GM23338 (cell line): ENCODE measurements around the gene MCM3AP. TPM values are rescaled to one million over a fixed set of nuclear protein-coding genes. Genes with fewer than 3 reads are reported as not detected.

Experiments
- ATAC-seq: fragments of 200-7000 bp; cut with Tn5 transposase; 3 replicates; pipeline ENCODE4 v1.9.1; 2020
- DNase-seq: peaks from one replicate; pipeline ENCODE4 v3.0.0-alpha.2; 2015; ENCODE audit warnings: low spot score
- H2AFZ ChIP-seq: fragments of 200-600 bp; sonication (generic); 2 replicates; pipeline ENCODE4 v1.8.0; 2016; ENCODE audit warnings: antibody characterized with exemption, mild to moderate bottlenecking, moderate library complexity
- H3F3A ChIP-seq: fragments of 200-600 bp; sonication (generic); replicated peaks from 2 replicates; pipeline ENCODE4 v1.8.0; 2017; ENCODE audit warnings: antibody characterized with exemption, mixed run types, low read depth
- H3K27ac ChIP-seq: fragments of 200-600 bp; sonication (generic); 2 replicates; pipeline ENCODE4 v1.6.1; 2016; ENCODE audit warnings: low read depth
- H3K27me3 ChIP-seq: fragments of 200-600 bp; sonication (generic); 2 replicates; pipeline ENCODE4 v1.8.0; 2016; ENCODE audit warnings: mild to moderate bottlenecking, mixed run types, moderate library complexity; ENCODE audit not compliant: insufficient read depth
- H3K36me3 ChIP-seq: fragments of 200-600 bp; sonication (generic); 2 replicates; pipeline ENCODE4 v1.8.0; 2016; ENCODE audit warnings: mild to moderate bottlenecking; ENCODE audit not compliant: insufficient read depth
- H3K4me1 ChIP-seq: fragments of 200-600 bp; sonication (generic); 2 replicates; pipeline ENCODE4 v1.8.0; 2016; ENCODE audit warnings: mild to moderate bottlenecking, moderate library complexity; ENCODE audit not compliant: insufficient read depth
- H3K4me2 ChIP-seq: fragments of 200-600 bp; sonication (generic); 2 replicates; pipeline ENCODE4 v1.7.1; 2017; ENCODE audit warnings: mixed run types
- H3K4me3 ChIP-seq: fragments of 200-600 bp; sonication (generic); 2 replicates; pipeline ENCODE4 v1.6.1; 2016; ENCODE audit warnings: mixed run types
- H3K79me2 ChIP-seq: fragments of 200-600 bp; sonication (generic); replicated peaks from 2 replicates; pipeline ENCODE4 v1.8.0; 2017; ENCODE audit warnings: mild to moderate bottlenecking; ENCODE audit not compliant: insufficient read depth
- H3K9me2 ChIP-seq: fragments of 200-600 bp; sonication (generic); 2 replicates; pipeline ENCODE4 v1.8.0; 2017; ENCODE audit not compliant: insufficient read depth
- H4K20me1 ChIP-seq: fragments of 200-600 bp; sonication (generic); replicated peaks from 2 replicates; pipeline ENCODE4 v1.8.0; 2017; ENCODE audit warnings: mild to moderate bottlenecking; ENCODE audit not compliant: insufficient read depth
- H3K27ac Mint-ChIP-seq: 2 replicates; pipeline ENCODE4 v1.8.0; 2020; ENCODE audit warnings: inconsistent platforms, mild to moderate bottlenecking, moderate library complexity, mixed read lengths
- H3K27me3 Mint-ChIP-seq: 3 replicates; pipeline ENCODE4 v1.8.0; 2022; ENCODE audit warnings: low read depth, mild to moderate bottlenecking, moderate library complexity, mixed read lengths, inconsistent platforms; ENCODE audit not compliant: insufficient read depth, poor library complexity
- H3K36me3 Mint-ChIP-seq: 3 replicates; pipeline ENCODE4 v1.8.0; 2021; ENCODE audit warnings: low read depth, mild to moderate bottlenecking, inconsistent platforms, moderate library complexity, mixed read lengths
- H3K4me1 Mint-ChIP-seq: 3 replicates; pipeline ENCODE4 v1.8.0; 2020; ENCODE audit warnings: mild to moderate bottlenecking, inconsistent platforms, mixed read lengths
- H3K4me3 Mint-ChIP-seq: 3 replicates; pipeline ENCODE4 v1.8.0; 2021; ENCODE audit warnings: moderate library complexity, mild to moderate bottlenecking, inconsistent platforms, mixed read lengths
- H3K9me3 Mint-ChIP-seq: 3 replicates; pipeline ENCODE4 v1.8.0; 2020; ENCODE audit warnings: moderate library complexity, mild to moderate bottlenecking, inconsistent platforms, mixed read lengths
- CREB1 ChIP-seq: fragments of 250-450 bp; sonication (Bioruptor Pico); IDR thresholded peaks from 2 replicates; pipeline ENCODE4 v1.5.0; 2020; ENCODE audit warnings: low read depth, mild to moderate bottlenecking, moderate library complexity
- CTCF ChIP-seq, 2 experiments: fragments of 200-600 bp in 1 of 2; sonication (generic) in 1 of 2; conservative IDR thresholded peaks; 2 replicates each; pipeline versions ENCODE4 v1.5.1 to v1.6.1; 2016 to 2017; ENCODE audit warnings: antibody characterized with exemption in 2 of 2, low read depth in 2 of 2, mild to moderate bottlenecking in 2 of 2, moderate library complexity in 1 of 2
- ETS1 ChIP-seq: IDR thresholded peaks from 2 replicates; pipeline ENCODE4 v1.6.1; 2016; ENCODE audit warnings: antibody characterized with exemption
- EZH2 ChIP-seq: fragments of 200-600 bp; sonication (generic); IDR thresholded peaks from one replicate; pipeline ENCODE4 v1.8.0; 2017; ENCODE audit warnings: antibody characterized with exemption, mild to moderate bottlenecking, low read depth; ENCODE audit not compliant: unreplicated experiment
- EZH2phosphoT487 ChIP-seq: fragments of 200-600 bp; sonication (generic); IDR thresholded peaks from one replicate; pipeline ENCODE4 v1.8.1; 2018; ENCODE audit warnings: antibody characterized with exemption; ENCODE audit not compliant: unreplicated experiment
- JUNB ChIP-seq: IDR thresholded peaks from one replicate; pipeline ENCODE4 v1.6.1; 2016; ENCODE audit warnings: antibody characterized with exemption; ENCODE audit not compliant: unreplicated experiment
- NANOG ChIP-seq: IDR thresholded peaks from 2 replicates; pipeline ENCODE4 v1.6.1; 2016; ENCODE audit warnings: antibody characterized with exemption, borderline replicate concordance
- POLR2AphosphoS5 ChIP-seq: IDR thresholded peaks from 2 replicates; pipeline ENCODE4 v1.6.1; 2016; ENCODE audit warnings: antibody characterized with exemption, low read depth
- REST ChIP-seq: IDR thresholded peaks from one replicate; pipeline ENCODE4 v1.6.1; 2018; ENCODE audit warnings: antibody characterized with exemption; ENCODE audit not compliant: unreplicated experiment
- STAT1 ChIP-seq: IDR thresholded peaks from one replicate; pipeline ENCODE4 v1.6.1; 2016; ENCODE audit warnings: antibody characterized with exemption; ENCODE audit not compliant: unreplicated experiment
- ZNF114 ChIP-seq: fragments of 250-450 bp; sonication (Bioruptor Pico); IDR thresholded peaks from 2 replicates; pipeline ENCODE4 v1.5.0; 2020; ENCODE audit warnings: mild to moderate bottlenecking, moderate library complexity
- ZNF331 ChIP-seq: fragments of 250-450 bp; sonication (Bioruptor Pico); IDR thresholded peaks from 2 replicates; pipeline ENCODE4 v1.5.0; 2020; ENCODE audit warnings: low read depth, mild to moderate bottlenecking, moderate library complexity
- ZNF462 ChIP-seq: fragments of 250-450 bp; sonication (Bioruptor Pico); IDR thresholded peaks from 2 replicates; pipeline ENCODE4 v1.5.0; 2020; ENCODE audit warnings: mild to moderate bottlenecking, moderate library complexity
- polyA plus RNA-seq: library from polyadenylated mRNA; unstranded; fragments of >200 nt; fragmentation: Nextera tagmentation; extraction: Ambion mirVana; gene quantifications from 2 replicates; pipeline ENCODE4 v1.2.1, GENCODE V29; 2016
- total RNA-seq: library from RNA; depleted of rRNA; stranded (reverse); fragments of >200 nt; shearing (Covaris generic); gene quantifications from 2 replicates; pipeline ENCODE4 v1.2.3, GENCODE V29; 2014

Gene MCM3AP
- total and polyA plus RNA-seq, 2 experiments from 2014 or later, result 39.2 to 123 TPM

- Histone ChIP-seq H3K9me2 (no peaks in the 10 kb centered on the region), H4K20me1 (peaks cover 20% of the 10 kb centered on the region), H3K4me1 (no peaks in the 10 kb centered on the region), H3K27ac (peak overlapping the region; percentile 70; the same call in 1 of the 2 replicates), H3F3A (no peaks in the 10 kb centered on the region), H3K27me3 (no peaks in the 10 kb centered on the region), H3K36me3 (peaks cover 34% of the 10 kb centered on the region), H2AFZ (no peak overlapping the region), H3K4me2 (no peak overlapping the region), H3K4me3 (no peak overlapping the region), H3K79me2 (peaks cover 13% of the 10 kb centered on the region)
- ATAC-seq (peak; percentile 46; the same call in 2 of the 3 replicates), DNase-seq (peak; percentile 24)
- 0 out of 2 replicates have a peak overlapping the region, but pooled peaks have one; percentile 53 for H3K27ac Mint-ChIP-seq
- H3K36me3 Mint-ChIP-seq, result peaks cover 65% of the 10 kb centered on the region
- no peaks in the 10 kb centered on the region for H3K9me3 Mint-ChIP-seq
- no peak for TF ChIP-seq CREB1 (CRISPR knock-in tag)
- TF ChIP-seq ZNF114 (CRISPR knock-in tag), result no peak
- no peak for TF ChIP-seq STAT1
- no peak for TF ChIP-seq REST
- TF ChIP-seq EZH2, result no peak
- no peak for TF ChIP-seq EZH2phosphoT487
- no peak for TF ChIP-seq POLR2AphosphoS5
- no peak for TF ChIP-seq ETS1
- TF ChIP-seq ZNF462 (CRISPR knock-in tag), result no peak
- TF ChIP-seq CTCF (conservative IDR thresholded peaks at IDR 0.05; ENCODE audit: low read depth in 2 of 2), result no peak
- TF ChIP-seq ZNF331 (CRISPR knock-in tag), result no peak
- TF ChIP-seq JUNB, result no peak
- no peak for TF ChIP-seq NANOG
- H3K27me3 Mint-ChIP-seq, result peaks cover 4% of the 10 kb centered on the region
- no peak overlapping the region for H3K4me3 Mint-ChIP-seq
- H3K4me1 Mint-ChIP-seq, result peaks cover 4% of the 10 kb centered on the region; the same call in 2 of the 3 replicates
Measured at GRCh38 chr21:46202592-46203202, 82.7 kb downstream of the MCM3AP start.
